ENCODE measurements around the gene NRXN3.
A peak's percentile ranks its signal among the peaks of the same experiment; 100 is the strongest.

The NRXN3 gene

DNA sequence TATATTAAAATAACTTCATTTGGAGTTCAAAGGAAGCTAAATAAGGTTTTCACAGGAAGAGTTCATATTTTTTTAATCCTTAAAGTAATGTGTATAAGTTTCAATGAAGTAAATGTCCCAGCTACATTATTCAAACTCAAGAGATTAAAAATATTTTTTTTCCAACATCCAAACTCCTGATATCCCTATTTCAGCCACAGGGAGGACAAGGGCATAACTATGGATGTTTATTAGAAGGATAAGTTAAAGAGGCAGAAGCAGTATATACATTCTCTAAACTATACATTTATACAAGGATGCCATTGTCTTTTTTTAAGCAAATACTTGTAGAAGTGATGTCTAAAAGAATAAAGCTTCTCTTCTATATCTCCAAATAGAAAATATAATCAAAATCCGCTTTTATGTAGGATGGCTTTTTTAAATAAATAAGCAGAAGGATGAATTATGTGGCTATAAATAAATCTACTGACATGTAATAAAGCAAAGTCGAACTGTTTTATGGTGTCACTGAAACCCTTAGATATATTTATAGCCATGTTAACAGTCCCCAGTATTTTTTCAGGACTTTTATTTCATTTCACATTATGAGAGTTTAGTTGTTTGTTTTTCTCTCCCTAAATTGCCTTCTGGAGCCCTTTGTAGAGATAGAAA is 1104.6 kb downstream of the NRXN3 start:
- no peak for DNase-seq

- DNase-seq: no peak
These were observed 1105.1 kb downstream of the NRXN3 start for GRCh38 chr14:79275292-79275655.

GRCh38 chr14:79278286-79278797 is 1108.2 kb downstream of the NRXN3 start:
- DNase-seq: no peak

DNA sequence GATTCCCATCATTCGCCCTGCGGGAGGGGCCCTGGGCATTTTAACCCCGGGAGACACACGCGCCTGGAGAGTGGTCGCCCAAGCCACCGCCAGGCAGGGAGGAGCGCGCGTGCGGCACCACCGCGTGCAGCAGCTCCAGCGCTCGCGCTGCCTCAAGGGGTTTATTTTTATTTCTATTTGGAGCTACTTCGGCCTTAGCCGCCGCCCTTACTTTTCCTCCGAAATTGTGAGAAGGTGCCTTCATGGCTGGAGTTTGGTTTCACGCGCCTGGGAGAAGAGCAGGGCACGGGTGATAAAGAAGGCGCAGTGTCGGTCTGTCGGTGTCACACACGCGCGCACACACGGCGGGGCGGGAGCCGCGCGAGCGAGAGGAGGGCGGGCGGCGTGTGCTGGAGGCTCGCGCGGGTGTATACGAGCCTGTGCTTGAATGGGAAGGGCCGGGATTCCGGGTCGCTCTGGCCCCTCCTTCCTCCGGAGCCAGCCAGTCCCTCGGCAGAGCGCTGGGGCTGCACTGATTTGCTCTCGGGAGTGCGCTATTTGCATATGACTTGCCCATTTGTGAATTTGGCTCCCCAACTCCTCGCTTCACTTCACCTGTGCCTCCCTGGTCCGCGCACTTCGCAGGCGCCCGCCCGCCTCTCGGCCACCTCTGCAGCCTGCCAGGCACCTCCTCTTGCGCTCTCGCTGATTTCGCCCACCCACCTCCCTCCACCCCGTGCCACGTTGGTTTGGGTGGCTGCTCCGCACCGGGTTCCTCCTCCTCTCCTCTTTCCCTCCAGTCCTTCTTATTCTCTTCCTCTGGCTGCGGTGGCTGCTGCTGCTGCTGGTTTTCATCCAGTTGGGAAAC is 1108.8 kb downstream of the NRXN3 start:
- DNase-seq: peak in 49 of 56 donors; percentile 4 to 86 (median 57)

DNA sequence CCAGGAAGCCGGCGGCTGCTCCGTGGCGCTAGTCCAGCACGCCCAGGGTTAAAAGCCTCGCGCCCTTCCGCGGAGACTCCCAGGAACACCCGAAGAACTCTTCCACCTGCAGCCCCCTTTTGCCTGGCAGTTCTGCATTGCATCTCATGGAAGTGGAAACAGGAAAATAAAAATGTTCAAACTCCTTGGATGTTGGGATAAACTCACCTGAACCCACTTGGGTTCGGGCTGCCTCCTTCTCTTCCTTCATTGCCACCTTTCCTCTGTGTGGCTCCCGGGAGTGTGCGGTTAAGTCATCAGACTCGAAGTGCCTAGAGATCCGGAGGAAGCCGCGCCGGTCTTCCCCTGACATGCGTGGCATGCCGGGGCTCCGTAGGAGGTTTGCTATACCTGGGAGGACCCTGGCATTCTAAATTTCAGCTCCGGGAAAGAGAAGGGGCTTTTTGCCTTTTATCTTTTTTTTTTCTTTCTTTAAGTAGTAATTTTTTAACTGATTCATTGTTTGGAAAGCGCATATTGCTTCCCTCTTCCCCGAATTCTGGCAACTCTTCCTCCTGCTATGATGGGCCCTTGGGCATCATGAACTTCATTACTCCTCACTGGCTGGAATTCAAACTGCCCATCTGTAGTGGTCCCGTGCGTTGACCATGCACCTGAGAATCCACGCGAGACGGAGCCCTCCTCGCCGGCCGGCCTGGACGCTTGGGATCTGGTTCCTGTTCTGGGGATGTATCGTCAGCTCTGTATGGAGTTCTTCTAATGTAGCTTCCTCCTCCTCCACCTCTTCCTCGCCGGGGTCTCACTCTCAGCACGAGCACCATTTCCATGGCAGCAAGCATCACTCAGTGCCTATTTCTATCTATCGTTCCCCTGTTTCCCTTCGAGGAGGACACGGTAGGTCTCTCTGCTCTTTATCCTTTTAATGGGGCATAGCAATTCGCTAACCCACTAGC is 1109.7 kb downstream of the NRXN3 start:
- DNase-seq: peak in 11 of 56 donors; percentile 5 to 57 (median 32)

- no peak for DNase-seq
These were observed 1111.3 kb downstream of the NRXN3 start for GRCh38 chr14:79281244-79282152.

GRCh38 chr14:79284621-79285020 is 1114.4 kb downstream of the NRXN3 start:
- DNase-seq: no peak

DNA sequence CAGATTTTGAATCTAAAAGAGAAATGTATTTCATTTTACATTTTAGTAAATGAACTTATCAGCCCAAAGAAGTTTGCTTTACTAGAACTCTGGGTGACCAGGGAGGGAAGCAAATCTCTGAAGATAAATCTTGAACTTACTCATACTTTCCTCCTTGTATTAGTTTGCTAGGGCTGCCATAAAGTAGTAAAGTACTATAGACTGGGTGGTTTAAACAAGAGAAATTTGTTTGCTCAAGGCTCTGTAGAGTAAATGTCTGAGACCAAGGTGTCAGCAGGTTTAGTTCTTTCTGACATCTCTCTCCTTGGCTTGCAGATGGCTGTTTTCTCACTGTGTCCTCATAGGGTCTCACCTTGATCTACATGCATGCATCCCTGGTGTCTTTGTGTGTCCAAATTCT is 1115.1 kb downstream of the NRXN3 start:
- DNase-seq: no peak

- DNase-seq: no peak
These were observed 1117.8 kb downstream of the NRXN3 start for GRCh38 chr14:79287976-79288375.

DNA sequence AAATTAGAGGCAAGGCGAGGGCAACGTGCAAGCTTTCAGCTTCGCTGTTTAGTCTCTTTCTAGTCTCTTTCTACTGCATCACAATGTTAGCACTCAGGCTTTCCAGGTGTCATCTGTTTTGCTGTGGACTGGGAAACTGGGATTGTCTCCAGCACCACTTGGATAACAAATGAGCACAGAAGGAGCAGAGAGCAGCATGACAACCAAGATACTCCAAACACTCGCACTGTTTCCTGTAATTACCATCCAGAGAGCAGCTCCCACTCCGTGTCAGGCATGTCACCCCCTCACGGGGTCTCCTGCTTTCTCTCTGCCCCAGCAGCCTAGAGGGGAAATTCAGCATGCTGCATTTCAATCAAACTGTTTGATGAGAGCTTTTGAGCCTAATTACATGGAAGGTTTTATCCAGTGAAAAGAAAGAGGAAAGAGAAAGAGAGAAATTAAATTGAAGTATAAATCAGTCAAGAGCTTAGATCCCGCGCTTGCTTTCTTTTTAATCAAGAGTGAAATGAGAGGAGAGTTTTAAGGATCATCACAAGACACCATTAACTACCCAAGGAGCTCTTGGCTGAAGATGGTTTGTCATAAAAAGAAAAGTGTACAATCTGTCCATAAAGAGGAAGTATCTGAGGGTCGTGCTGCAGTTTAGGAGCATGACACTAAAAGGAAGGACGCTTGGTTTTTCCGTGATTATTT is 1123.5 kb downstream of the NRXN3 start:
- DNase-seq: peak in 4 of 56 donors; percentile 5 to 23 (median 8)

GRCh38 chr14:79294499-79294898 is 1124.3 kb downstream of the NRXN3 start:
- DNase-seq: no peak

GRCh38 chr14:79295385-79295784 is 1125.2 kb downstream of the NRXN3 start:
- DNase-seq: no peak

GRCh38 chr14:79298373-79298772 is 1128.2 kb downstream of the NRXN3 start:
- DNase-seq: no peak

- no peak for DNase-seq
These were observed 1129.0 kb downstream of the NRXN3 start for GRCh38 chr14:79299162-79299561.

DNA sequence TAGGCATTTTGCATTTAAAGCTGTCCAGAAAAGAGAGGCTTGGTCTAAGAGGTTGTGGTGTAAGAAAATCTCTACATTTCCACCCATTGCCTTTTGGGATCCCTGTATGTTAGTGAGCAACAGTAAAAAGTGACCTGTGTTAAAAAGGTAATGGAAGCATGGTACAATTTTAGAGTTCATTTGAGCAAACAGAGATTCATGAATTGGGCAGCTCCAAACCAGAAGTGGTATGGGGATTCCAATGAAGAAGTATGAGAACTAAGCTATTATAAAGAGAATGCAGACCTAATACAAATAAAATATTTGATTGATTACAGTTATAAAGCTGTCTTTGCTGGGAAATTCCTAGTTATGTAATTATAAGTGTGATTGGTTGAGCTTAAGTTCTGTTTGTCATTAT is 1134.1 kb downstream of the NRXN3 start:
- no peak for DNase-seq

GRCh38 chr14:79306546-79306945 is 1136.4 kb downstream of the NRXN3 start:
- DNase-seq: no peak

- DNase-seq: no peak
These were observed 1148.2 kb downstream of the NRXN3 start for GRCh38 chr14:79318371-79318770.

DNA sequence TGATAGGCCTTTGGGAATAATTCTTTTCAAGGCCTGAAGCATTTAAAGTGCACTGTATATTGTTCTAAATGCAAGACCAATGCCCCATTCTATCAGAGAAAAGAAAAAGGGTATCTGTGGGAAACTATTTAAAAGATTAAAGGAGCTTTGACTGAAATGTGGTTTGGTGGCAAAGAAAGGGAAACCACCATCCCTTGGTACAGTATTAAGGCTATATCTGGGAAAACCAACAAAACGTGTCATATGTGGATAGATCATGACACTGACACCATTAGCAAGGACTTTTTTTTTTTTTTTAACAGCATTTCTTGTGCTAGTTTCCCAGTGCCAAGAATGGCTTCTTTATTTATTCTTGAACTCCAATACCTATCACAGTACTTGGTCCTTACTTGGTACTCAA is 1150.4 kb downstream of the NRXN3 start:
- DNase-seq: no peak

- no peak for DNase-seq
These were observed 1150.9 kb downstream of the NRXN3 start for GRCh38 chr14:79321070-79321469.

DNA sequence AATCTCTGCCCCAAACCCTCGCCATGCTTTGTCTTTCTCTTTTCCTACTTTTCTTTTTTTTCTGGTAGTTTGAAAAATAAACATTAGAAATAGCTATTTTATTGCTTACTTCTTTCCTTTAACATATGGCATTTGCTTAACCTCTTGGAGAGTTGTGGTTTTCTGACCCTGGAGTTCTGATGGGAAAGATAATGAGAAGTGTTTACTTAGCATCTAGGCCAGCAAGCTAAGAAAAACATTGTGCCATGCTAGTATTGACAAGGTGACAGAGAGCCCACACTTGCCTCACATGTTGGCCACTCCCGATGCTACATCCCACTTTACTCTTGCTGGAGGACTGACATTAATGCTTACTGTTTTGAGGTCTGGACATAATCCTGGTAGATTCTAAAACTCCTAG is 1154.9 kb downstream of the NRXN3 start:
- no peak for DNase-seq
